GM19099 (cell line): ENCODE measurements around the gene MAP3K14.

ENCODE experiments used
- POLR2A ChIP-seq: IDR thresholded peaks from 3 replicates; pipeline ENCODE4 v1.6.1; 2011; ENCODE audit warnings: low read depth; ENCODE audit not compliant: insufficient read length; ENCODE audit errors: extremely low read depth

The MAP3K14 gene

DNA sequence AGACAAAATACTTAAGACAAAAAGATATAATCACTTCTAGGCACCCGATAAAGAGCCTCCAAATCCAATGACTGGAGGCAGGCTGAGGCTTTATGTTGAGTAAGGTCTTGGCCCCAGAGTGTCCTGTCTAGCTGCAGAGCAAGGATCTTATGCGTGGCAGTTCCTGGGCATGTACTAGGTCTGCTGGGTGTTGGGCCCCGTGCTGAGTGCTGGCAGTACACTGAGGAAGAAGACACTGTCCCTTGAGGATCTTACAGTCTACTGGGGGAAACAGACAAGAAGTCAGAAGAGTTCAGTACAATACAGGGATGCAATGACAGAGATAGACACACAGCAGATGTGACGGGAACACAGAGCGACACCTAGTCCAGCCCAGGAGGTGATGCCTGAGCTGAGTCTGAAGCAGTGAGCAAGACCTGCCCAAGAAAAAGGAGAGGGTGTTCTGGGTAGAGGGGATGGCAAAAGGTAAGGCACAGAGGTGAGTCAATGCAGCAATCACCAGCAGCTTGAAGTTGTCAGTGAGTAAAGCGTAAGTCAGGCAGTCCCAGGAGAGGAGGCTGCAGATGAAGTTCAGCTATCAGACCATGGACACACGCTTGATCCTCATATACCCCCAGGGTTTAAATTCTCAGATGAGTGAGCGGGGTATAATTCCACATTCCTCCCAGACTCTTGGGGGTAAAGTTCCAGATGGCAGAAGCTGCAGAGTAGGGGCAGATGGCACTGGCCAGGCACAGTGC, 18.1 kb downstream of the MAP3K14 start:
- no peak for TF ChIP-seq POLR2A

DNA sequence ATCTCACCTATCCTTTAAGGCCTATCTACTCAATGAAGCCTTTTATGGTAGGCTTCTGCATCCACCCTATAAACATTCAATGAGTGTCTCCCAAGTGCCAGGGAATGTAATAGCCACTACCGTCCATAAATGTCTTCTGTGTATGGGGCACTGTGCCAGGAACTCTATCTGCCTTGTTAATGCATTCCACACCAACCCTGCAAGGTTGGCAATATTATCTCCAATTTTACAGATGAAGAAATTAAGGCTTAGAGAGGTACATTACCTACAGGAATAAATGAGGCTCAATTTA, 20.0 kb downstream of the MAP3K14 start:
- no peak for TF ChIP-seq POLR2A

DNA sequence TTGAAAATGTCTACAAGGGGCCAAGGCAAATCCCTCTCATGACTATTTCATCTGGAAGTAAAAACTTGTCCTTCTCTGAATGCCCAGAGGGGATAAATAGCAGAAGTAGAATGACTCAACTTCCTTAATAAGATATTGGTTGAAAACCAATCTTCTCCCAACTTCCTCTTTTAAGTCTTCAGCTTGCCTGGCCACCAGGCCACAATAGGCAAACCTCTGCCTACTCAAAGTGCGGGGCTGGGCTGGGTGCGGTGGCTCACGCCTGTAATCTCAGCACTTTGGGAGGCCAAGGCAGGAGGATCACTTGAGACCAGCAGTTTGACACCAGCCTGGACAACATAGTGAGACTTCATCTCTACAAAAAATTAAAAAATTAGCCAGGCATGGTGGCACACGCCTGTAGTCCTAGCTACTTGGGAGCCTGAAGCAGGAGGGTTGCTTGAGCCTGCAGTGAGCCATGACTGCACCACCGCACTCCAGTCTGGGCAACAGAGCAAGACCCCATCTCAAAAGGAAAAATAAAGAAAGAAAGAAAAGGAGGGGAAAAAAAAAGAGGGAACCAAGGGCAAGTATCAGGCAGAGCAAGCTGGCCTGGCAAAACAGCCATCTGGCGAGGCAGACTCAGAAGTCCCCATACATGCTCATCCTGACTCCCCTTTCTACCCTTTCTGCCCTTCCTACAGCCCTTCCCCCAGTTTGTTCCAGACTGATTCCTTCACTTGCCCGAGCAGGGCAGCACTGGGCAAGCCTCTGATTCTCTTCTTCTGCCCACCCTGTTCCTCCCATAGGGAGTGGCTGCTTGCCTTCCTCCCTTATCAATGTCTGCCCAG, 20.6 kb downstream of the MAP3K14 start:
- no peak for TF ChIP-seq POLR2A

DNA sequence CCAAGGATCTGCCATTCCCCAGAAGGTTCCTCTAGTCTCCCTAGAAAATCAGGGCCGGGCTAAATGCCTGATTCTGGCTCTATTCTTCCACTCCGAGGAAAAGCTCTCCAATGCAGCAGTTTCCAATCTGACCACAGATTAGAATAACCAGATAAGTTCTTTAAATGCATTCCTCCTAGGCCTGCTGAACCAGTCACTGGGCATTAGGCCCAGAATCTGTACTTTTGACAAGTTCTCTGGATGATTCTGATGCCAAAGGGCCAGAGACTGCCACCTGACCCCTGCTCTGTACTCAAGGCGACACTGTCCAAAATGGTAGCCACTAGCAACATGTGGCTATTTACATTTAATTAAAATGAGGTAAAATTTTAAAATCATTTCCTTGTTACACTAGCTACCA, 22.3 kb downstream of the MAP3K14 start:
- TF ChIP-seq POLR2A, result no peak

DNA sequence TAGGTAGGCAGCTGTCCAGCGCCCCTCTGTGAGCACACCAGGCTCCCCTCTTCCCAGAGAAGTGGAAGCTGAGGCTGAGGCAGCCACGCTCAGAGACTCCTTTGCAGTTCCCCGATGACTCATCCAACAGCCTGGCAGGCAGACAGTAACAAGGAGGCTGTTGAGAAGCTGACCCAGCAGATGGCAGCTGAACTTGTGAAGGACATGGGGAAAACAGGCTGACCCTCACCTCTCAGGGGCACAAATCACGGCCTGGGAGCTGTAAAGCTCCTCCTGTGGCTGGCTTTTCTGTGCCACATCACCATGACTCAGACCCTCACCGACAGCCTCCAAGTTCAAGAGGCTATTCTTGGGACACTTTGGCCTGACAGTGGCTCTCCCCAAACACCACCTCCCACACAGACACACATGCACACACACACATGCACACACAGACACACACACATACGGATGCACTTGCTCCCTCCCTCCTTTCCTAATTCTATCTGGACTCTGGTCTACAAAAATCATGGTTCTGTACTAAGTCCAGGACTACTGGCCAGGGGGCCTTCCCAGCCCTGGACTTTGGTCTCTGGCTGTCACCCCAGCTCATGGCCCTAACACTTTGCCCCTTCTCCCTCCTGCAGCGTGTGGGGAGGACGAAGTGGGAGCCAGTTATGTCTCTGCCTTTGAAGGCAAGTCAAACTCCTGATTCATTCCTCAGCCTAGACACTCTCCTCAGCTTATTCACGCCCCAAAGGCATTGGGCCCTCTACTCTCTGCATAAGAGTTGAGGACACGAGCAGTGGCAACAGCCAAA, 23.2 kb downstream of the MAP3K14 start:
- no peak for TF ChIP-seq POLR2A

DNA sequence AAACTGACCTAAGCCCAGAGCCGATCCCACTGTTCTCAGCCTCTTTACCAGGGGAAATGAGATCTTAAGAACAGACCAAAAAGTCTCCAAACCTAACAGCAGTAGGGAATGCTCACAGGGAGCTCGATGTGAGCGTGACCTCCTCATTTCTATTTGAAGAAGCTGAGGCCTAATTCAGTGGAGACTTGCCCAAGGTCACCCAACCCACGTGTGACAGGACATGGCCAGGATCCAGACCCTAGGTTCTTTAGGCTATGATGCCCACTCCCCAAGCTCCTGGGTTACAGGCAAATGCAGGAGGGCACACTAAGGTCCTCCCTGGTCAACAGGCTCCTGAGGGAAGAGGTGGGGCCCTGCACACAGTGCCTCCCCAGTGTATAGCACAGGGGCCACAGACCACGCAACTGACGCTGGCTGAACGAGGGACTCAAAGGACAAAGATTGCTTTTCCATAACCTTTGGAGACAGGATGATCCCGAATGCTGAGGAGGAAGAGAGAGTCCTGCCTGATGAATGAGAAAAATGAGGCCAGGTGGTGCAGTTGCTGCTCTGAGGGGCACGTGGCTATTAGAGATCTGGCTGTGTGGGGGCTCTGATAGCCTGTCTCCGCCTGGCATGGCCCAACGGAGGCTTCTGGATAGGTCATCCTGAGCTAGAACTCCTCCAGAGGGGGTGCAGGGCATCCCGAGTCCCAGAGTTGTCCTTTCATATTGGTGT, 24.0 kb downstream of the MAP3K14 start:
- TF ChIP-seq POLR2A, result no peak

DNA sequence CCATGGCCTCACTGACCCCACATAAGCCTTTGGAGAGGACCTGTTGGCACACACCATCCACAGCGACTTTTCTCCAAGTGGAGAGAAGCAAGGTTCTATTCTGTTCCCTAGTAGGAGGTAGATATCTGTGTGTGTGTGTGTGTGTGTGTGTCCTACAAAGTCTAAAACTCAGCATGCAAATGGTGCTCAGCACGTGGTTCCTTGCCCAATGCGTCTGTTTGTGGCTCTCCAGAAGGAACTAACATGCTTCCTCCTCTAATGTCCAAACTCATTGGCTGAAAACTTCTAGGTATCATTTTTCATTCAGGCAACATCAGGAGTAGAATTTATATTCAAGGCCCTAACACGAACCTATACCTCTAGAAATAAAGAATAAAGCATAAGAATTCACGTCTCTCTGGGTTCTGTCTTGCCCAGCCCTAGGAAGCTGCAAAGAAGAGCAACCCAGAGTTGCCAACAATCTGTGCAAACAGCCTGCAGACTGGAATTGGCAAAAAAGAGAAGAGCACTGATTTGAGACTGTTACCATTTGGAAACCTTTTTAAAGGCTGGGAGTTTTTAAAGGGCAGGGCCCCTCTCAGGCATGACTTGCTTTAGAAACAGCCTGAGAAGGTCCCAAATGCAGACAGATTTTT, 25.5 kb downstream of the MAP3K14 start:
- no peak for TF ChIP-seq POLR2A

DNA sequence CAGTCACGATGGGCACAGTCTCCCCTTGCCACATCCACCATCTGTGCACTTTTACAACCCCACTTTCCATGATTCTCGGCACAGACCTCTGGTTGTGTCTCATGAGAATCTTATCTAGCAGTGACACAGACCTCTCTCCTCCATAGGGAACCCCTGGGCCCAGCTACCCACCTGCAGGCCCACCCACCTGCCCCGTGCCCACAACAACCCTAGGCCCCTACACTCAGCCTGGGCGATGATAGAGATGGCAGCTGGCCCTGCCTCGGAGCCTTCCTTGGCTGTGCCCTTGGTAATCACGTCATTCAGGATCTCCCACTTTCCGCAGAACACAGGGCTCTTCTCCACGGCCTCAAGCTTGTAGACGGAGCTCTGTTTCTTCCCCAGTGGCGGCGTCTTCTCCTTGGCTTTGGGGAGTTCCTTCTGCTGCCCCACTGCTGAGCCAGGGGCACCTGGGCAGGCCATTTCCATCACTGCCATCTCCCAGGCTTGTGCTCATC, 26.5 kb downstream of the MAP3K14 start:
- TF ChIP-seq POLR2A, result no peak

DNA sequence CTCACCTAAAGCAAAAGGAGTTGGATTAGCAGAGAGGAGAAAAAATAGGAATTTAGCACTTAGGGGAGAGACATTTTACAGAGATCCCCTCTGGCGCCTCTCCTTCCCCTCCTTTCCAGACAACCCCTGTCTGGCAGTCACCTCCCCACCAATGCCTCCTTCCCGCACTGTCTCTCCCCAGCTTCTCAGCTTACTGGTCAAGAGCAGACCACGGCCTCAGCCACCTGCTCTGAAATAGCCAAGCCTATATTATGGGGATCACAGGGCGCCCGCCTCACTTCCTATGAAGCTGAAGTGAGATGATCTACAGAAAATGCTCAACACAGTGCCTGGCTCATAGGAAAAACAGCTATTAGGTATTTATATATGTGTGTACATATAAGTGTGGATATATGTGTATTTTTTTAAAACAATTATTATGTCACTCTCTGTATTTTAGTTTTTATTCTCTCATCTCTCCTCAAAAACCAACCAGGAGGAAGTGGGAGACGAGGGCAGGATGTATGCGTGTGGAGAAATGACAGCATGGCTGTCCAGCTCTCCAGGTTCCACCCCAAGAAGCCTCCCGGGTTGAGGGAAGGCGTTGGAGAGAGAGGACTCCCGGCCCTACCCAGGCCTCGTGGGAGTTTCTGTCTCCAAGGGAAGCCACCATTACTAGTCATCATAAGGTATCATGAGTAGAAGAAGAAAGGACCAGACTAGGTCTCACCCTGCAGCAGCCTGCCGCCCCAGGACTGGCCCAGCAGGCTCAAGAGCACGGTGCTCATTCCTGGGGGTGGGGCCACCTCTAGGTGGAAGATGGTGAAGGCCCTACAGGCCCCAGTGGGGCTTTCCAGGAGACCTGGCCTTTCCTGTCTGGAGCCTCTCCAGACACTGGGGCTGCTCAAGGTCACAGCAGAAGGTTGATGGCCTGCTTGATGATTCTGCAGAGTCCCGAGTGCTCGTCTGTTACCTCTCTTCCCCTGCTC, 27.2 kb downstream of the MAP3K14 start:
- TF ChIP-seq POLR2A, result no peak

DNA sequence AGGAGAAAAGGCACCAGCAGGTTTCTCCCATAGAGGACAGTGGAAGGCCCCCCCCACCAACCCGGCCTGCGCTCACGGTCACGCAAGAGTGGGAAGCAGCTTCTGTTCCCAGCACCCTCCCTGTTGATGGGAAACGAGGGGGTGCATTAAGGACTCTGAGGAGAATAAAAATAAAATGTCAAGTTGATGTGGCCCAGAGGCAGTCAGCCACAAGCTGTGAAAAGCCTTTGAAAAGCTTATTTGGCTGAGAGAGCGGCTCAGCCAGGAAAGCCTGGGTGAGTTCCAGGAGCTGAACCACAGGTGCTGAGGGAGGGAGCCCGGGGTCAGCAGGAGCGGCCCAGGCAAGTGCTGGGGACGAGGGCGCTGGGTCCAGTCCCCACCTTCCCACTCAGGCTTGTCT, 28.0 kb downstream of the MAP3K14 start:
- TF ChIP-seq POLR2A, result no peak

DNA sequence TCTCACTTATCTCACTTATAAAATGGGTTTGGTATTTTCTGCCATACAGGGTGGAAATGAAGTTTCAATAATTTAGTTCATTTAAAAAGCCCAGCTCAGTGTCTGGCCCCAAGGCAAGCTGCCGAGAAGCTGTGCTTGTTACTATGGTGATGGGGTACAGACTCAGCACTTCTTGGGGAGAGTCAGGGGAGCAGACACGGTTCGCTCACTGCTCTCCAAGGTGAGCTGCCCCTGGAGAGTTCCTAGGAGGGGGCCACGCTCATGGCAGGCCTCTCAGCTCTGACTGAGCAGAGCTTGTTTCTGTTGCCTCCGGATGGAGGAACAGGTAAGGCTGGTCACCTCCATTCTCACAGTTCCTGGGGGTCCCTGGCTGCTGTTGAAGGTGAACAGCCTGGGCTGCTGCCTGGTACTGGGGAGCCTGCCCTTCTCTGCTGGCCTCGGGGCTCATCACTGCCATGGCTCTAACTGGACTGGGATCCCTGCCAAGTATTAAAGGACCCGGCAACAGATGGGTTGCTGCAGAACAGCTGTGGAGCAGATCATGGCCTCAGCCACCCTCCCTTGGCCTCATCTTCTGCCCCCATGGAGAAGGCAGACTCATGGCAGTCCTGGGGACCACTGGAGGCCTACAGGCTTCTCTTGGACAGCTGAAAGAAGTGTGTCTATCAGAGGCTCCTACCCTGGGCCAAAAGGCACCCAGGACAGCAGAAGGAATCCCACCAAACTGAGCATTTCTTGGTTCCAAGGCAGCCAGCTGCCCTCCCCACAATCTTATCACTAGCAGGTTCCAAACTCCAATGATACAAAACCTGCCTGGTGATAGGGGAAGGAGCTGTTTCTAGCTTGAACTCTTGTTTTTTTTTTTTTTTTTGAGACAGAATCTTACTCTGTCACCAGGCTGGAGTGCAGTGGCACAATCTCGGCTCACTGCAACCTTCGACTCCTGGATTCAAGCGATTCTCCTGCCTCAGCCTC, 29.0 kb downstream of the MAP3K14 start:
- TF ChIP-seq POLR2A, result no peak

DNA sequence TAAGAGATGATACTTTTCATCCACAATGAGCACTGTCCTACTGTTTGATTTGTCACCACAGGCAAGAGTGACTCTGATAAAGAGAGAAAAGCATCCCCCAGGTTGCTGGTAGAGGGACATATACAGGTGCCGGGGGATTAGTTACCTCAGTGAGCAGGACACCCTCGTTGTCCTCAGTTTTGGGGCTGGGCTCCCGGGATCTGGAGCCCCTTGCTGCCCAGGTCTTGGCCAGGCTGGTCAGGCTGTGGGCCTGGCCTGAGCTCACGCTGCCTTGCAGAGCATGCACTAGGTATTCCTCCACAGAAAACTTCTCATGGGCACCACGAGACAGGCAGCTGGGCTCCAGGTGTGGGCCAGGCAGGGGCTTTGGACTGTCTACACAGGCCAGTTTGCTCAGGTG, 30.5 kb downstream of the MAP3K14 start:
- no peak for TF ChIP-seq POLR2A
